ENCODE data around the gene LTA4H.
A peak's percentile ranks its signal among the peaks of the same experiment; 100 is the strongest.

LTA4H gene

DNA sequence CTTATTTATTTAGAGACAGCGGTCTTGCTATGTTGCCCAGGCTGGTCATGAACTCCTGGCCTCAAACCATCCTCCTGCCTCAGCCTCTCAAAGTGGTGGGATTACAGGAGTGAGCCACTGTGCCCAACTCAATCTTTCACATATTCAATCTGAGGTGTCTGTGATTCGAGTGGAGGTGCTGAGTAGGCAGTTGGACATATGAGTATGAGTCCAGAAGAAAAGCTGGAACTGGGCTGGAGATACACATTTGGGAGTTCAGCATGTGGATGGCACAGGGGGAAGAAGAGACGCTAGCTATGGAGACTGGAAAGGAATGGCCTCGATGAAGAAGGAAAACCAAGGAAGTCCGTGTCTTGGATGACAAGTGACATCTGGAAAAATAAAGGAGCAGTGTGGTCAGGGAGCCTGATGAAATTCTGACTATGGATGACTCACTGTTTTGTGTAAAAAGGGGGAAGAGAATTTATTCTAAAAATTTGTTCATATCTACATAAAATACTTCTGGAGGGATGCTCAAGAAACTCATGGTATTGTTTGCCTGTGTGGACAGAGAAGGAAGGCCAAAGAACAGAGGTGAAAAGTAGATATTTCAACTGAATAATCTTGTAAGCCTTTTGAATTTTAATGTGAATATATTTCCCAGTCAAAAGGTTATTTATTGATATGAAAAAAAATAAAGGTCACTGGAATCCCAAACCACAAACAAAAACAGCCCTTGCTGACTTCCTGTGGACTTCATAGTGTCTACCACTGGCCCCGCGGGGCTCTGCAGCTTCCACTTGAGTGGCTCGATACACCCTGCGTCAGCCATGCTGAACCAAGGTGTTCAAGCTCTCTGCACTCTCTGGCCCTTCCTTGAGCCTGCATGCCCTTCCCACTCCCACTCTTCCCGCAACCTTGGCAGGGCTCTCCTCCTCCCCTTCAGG is 8.9 kb upstream of the LTA4H start:
- ChIA-PET CTCF (interaction anchor here (0.7 kb wide), 2 partner anchors 11 to 73 kb away, joined by 3 to 8 read pairs; no protein-coding TSS in a partner anchor), POLR2A (ENCODE audit: low non-redundant PET) (no interaction called here)
- DNase-seq (ENCODE audit: low spot score): no peak
- no peak overlapping the region for H3K27ac ChIP-seq
- TF ChIP-seq, protein P1, sequence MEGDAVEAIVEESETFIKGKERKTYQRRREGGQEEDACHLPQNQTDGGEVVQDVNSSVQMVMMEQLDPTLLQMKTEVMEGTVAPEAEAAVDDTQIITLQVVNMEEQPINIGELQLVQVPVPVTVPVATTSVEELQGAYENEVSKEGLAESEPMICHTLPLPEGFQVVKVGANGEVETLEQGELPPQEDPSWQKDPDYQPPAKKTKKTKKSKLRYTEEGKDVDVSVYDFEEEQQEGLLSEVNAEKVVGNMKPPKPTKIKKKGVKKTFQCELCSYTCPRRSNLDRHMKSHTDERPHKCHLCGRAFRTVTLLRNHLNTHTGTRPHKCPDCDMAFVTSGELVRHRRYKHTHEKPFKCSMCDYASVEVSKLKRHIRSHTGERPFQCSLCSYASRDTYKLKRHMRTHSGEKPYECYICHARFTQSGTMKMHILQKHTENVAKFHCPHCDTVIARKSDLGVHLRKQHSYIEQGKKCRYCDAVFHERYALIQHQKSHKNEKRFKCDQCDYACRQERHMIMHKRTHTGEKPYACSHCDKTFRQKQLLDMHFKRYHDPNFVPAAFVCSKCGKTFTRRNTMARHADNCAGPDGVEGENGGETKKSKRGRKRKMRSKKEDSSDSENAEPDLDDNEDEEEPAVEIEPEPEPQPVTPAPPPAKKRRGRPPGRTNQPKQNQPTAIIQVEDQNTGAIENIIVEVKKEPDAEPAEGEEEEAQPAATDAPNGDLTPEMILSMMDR (conservative IDR thresholded peaks at IDR 0.05; ENCODE audit: low read depth): no peak

DNA sequence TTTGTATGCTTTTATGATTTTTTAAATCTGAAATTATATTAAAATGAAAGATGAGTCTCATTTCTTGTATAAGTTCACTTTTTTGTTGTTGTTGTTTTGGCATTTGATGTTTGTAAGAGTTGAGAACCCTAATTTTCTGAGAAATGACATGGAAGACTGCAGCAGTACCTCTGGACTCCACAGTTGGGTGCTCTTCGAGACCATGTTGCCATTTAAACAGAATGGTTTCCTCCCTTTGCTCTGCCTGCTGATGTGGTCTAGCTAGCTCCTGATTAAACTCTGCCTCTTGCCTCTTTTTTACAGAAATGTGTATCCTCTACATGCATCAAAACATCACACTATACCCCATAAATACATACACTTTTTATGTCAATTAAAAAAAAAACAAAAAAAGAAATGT is 5.8 kb upstream of the LTA4H start:
- ChIA-PET CTCF (no interaction called here), POLR2A (ENCODE audit: low non-redundant PET) (no interaction called here)
- TF ChIP-seq, protein P1 (conservative IDR thresholded peaks at IDR 0.05; ENCODE audit: low read depth): no peak
- H3K27ac ChIP-seq: no peak overlapping the region
- no peak for DNase-seq (ENCODE audit: low spot score)

DNA sequence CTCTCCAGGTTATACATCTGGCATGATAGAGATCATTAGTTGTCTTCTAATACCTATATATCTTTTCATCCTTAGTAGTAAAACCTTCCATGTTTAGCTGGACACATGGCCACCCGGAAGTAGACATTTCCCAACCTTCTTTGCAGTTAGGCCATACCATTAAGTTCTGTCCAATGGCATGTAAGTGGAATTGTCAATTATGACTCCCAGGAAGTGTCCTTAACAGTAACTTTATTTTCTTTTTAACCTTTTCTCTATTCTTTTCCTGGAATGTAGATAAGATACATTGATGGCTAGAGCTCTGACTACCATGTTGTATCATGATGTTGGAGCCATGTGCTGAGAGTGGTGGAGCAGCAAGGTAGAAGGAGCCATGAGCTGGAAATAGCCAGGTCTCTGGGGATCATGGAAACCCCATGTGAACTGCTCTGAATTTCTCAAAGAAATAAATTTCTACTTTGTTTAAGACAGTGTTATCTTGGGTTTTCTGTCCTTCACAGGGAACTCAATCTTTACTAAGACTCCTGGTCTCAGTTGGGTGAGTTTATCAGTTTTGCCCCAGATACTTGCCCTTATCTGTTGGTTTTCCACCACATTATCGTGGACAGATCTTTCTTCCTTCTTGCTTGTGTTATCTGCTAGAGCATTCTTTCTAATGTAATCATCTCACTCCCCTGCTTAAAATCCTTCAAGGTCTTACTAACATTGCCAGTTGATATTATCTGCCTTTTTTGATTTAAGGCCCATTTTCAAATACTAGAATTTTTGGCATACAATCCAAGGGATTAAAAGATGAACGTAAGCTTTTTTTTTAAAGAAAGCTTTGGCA is 5.1 kb upstream of the LTA4H start:
- no peak for DNase-seq (ENCODE audit: low spot score)
- POLR2A ChIA-PET (ENCODE audit: low non-redundant PET): no interaction called here
- CTCF ChIA-PET: interaction anchor here (0.5 kb wide), 1 partner anchor 256 kb away, joined by 4 read pairs; no protein-coding TSS in a partner anchor
- no peak overlapping the region for H3K27ac ChIP-seq
- TF ChIP-seq, protein P1 (conservative IDR thresholded peaks at IDR 0.05; ENCODE audit: low read depth): no peak

DNA sequence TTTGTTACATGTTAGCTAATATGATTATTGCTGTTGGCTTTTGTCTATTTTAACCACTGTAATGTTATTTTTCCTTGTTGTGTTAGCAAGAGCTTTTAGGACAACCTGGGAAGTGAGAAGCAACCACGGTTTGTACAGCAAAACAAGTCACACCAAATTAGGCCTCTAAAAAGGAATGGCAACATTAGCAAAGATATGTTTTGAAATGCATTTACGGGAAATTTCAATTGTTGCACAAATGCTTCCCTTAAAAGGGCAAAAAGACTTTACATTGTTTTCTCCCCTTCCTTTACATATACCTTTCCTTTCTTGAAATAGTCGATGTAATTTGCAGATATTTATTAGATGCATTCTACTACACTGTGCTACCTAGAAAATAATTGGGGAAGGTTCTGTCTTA is 4.1 kb upstream of the LTA4H start:
- H3K27ac ChIP-seq: no peak overlapping the region
- TF ChIP-seq, protein P1 (conservative IDR thresholded peaks at IDR 0.05; ENCODE audit: low read depth): no peak
- CTCF ChIA-PET: interaction anchor here (0.5 kb wide), 1 partner anchor 257 kb away, joined by 4 read pairs; no protein-coding TSS in a partner anchor
- DNase-seq (ENCODE audit: low spot score): no peak
- POLR2A ChIA-PET (ENCODE audit: low non-redundant PET): no interaction called here

DNA sequence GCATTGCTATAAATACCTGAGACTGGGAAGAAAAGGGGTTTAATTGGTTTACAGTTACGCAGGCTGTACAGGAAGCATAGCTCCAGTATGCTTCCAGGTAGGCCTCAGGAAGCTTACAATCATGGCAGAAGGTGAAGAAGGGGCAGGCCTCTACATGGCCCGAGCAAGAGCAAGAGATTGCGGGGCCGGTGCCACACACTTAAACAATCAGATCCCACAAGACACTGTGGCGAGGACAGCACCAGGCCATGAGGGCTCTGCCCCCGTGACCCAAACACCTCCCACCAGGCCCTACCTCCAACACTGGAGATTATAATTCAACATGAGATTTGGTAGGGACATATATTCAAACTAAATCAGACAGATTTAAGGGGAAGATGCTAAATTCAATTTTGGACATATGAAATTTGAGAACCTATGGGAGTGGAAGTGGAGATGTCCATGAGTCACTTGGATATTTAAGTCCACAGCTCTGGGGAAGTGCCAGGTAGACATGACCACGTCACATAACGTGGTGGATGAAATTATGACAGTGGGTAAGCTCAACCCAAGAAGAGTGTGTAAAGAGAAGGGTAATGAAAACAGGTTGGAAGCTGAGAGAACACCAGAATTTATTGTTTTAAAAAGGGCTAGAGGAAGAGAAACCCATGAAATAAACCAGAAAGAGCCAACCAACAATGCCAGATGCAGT is 1.5 kb upstream of the LTA4H start:
- CTCF ChIA-PET: no interaction called here
- H3K27ac ChIP-seq: no peak overlapping the region
- TF ChIP-seq, protein P1 (conservative IDR thresholded peaks at IDR 0.05; ENCODE audit: low read depth): no peak
- DNase-seq (ENCODE audit: low spot score): peak; percentile 29
- POLR2A ChIA-PET (ENCODE audit: low non-redundant PET): no interaction called here
